Lower leg skin (tissue), 3 donors: ENCODE measurements around the gene AGBL1.

Experiments
- POLR2A ChIP-seq, 2 donors: fragments of 450-650 bp; IDR thresholded peaks; one replicate each; pipeline ENCODE4 v1.6.1; 2016 to 2017; ENCODE audit warnings: antibody characterized with exemption in 2 of 2, mild to moderate bottlenecking in 1 of 2, moderate library complexity in 1 of 2
- TF ChIP-seq, protein P1 (sequence below), 3 donors: fragments of 450-650 bp; IDR thresholded peaks; one replicate each; pipeline ENCODE4 v1.5.1; 2016; ENCODE audit warnings: antibody characterized with exemption in 3 of 3, mild to moderate bottlenecking in 3 of 3, moderate library complexity in 2 of 3

- TF ChIP-seq, protein P1, sequence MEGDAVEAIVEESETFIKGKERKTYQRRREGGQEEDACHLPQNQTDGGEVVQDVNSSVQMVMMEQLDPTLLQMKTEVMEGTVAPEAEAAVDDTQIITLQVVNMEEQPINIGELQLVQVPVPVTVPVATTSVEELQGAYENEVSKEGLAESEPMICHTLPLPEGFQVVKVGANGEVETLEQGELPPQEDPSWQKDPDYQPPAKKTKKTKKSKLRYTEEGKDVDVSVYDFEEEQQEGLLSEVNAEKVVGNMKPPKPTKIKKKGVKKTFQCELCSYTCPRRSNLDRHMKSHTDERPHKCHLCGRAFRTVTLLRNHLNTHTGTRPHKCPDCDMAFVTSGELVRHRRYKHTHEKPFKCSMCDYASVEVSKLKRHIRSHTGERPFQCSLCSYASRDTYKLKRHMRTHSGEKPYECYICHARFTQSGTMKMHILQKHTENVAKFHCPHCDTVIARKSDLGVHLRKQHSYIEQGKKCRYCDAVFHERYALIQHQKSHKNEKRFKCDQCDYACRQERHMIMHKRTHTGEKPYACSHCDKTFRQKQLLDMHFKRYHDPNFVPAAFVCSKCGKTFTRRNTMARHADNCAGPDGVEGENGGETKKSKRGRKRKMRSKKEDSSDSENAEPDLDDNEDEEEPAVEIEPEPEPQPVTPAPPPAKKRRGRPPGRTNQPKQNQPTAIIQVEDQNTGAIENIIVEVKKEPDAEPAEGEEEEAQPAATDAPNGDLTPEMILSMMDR (IDR thresholded peaks at IDR 0.05): no peak
- TF ChIP-seq POLR2A (IDR thresholded peaks at IDR 0.05): no peak
Measured at GRCh38 chr15:86725628-86726027, 646.0 kb downstream of the AGBL1 start.
